Measurements from ENCODE around the gene MEX3A. TPM values are rescaled to one million over a fixed set of nuclear protein-coding genes. Genes with fewer than 3 reads are reported as not detected.

MEX3A gene
- total RNA-seq, 2 donors from 2014 or later = 3.3 to 5.7 TPM

GRCh38 chr1:156095906-156096508, 13.7 kb upstream of the MEX3A start:
- H3K4me3 ChIP-seq = no peak overlapping the region
- H3K9me3 ChIP-seq = no peaks in the 10 kb centered on the region
- no peak for TF ChIP-seq POLR2AphosphoS5 (IDR thresholded peaks at IDR 0.05)
- TF ChIP-seq CTCF (IDR thresholded peaks at IDR 0.05) = no peak
- no peak for TF ChIP-seq POLR2A (IDR thresholded peaks at IDR 0.05)
- DNase-seq (ENCODE audit: low spot score) = no peak
- H3K4me1 ChIP-seq (replicated peaks) = no peaks in the 10 kb centered on the region
- no peak overlapping the region for H3K27ac ChIP-seq
- intact Hi-C loops (cut with DNase I) = loop anchor here (5.0 kb wide), 1 partner anchor 116 kb away; the partner anchor contains the start of gene PMF1
- no peaks in the 10 kb centered on the region for H3K27me3 ChIP-seq (replicated peaks; ENCODE audit: insufficient read depth)
- 75% methylated on average over 3 of the region's 3 CpGs for WGBS
- no peaks in the 10 kb centered on the region for H3K36me3 ChIP-seq

GRCh38 chr1:156091610-156092009, 9.3 kb upstream of the MEX3A start:
- H3K4me1 ChIP-seq (replicated peaks) = no peaks in the 10 kb centered on the region
- no peak for DNase-seq (ENCODE audit: low spot score)
- intact Hi-C loops (cut with DNase I) = loop anchor here (2.0 to 5.0 kb wide), 2 partner anchors 47 to 136 kb away; no protein-coding TSS in a partner anchor
- TF ChIP-seq POLR2A (IDR thresholded peaks at IDR 0.05) (no peak), CTCF (IDR thresholded peaks at IDR 0.05) (no peak), POLR2AphosphoS5 (IDR thresholded peaks at IDR 0.05) (no peak)
- H3K27me3 ChIP-seq (replicated peaks; ENCODE audit: insufficient read depth) = no peaks in the 10 kb centered on the region
- 70% methylated on average over 2 of the region's 2 CpGs for WGBS
- no peaks in the 10 kb centered on the region for H3K36me3 ChIP-seq
- no peak overlapping the region for H3K4me3 ChIP-seq
- H3K27ac ChIP-seq = no peak overlapping the region
- no peaks in the 10 kb centered on the region for H3K9me3 ChIP-seq

GRCh38 chr1:156090840-156091188, 8.5 kb upstream of the MEX3A start:
- H3K36me3 ChIP-seq = no peaks in the 10 kb centered on the region
- no peaks in the 10 kb centered on the region for H3K27me3 ChIP-seq (replicated peaks; ENCODE audit: insufficient read depth)
- TF ChIP-seq CTCF (IDR thresholded peaks at IDR 0.05) = peak; percentile 63 to 93 (median 90)
- TF ChIP-seq POLR2AphosphoS5 (IDR thresholded peaks at IDR 0.05) = no peak
- 34% methylated on average over 14 of the region's 14 CpGs for WGBS
- intact Hi-C loops (cut with DNase I) = loop anchor here (2.0 to 5.0 kb wide), 2 partner anchors 48 to 136 kb away; no protein-coding TSS in a partner anchor
- H3K4me3 ChIP-seq = no peak overlapping the region
- no peak overlapping the region for H3K27ac ChIP-seq
- no peaks in the 10 kb centered on the region for H3K4me1 ChIP-seq (replicated peaks)
- no peaks in the 10 kb centered on the region for H3K9me3 ChIP-seq
- DNase-seq (ENCODE audit: low spot score) = peak; percentile 86

- no peak overlapping the region for H3K27ac ChIP-seq
- intact Hi-C loops (cut with DNase I) = loop anchor here (2.0 to 5.0 kb wide), 2 partner anchors 49 to 137 kb away; no protein-coding TSS in a partner anchor
- H3K4me1 ChIP-seq (replicated peaks) = no peaks in the 10 kb centered on the region
- no peak for TF ChIP-seq POLR2A (IDR thresholded peaks at IDR 0.05)
- TF ChIP-seq CTCF (IDR thresholded peaks at IDR 0.05) = no peak
- TF ChIP-seq POLR2AphosphoS5 (IDR thresholded peaks at IDR 0.05) = no peak
- H3K9me3 ChIP-seq = no peaks in the 10 kb centered on the region
- DNase-seq (ENCODE audit: low spot score) = no peak
- no peaks in the 10 kb centered on the region for H3K27me3 ChIP-seq (replicated peaks; ENCODE audit: insufficient read depth)
- H3K4me3 ChIP-seq = no peak overlapping the region
- H3K36me3 ChIP-seq = no peaks in the 10 kb centered on the region
- WGBS = 34% methylated on average over 5 of the region's 5 CpGs
Observed at GRCh38 chr1:156090138-156090839, 8.0 kb upstream of the MEX3A start.

Data from prostate gland (tissue), 2 donors.